ENCODE measurements around the gene HTR2C. TPM values are rescaled to one million over a fixed set of nuclear protein-coding genes. Genes with fewer than 3 reads are reported as not detected.

HTR2C gene
- total and polyA plus RNA-seq, 2 experiments from 2014 or later, result 2.0 to 2.4 TPM

DNA sequence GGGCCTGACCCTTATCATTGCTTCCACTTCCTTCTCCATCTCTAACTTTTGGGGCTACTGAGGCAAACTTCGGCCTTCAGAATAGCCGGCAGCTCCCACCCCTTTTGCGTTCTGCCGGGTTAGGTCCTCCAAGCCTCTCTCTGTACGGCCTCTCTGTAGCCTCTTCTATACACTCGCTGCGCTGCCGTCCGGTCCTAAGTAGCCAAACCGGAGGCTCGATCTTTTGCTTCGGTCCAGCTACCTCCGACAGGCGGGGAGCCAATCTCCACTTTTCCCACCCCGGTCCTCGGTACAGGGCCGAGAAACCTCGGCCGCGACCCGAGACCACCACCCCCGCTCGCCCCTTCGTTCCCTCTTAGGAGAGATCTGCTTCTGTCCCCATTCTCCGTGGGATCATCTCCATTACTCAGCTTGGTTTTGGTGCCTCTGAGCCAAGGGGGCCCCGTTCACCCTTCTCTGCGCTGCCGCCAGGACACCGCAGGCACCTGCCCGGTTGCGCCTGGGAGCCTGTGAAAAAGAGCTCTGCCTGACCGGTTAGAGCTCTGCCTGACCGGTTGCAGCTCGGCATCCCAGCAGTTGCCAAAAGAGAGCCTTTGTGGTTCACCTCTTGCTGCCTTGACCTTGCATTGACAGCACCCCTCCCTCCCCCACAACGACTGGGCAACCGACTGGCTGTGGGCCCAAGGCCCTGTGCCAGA lies 1.0 kb upstream of the HTR2C start:
- H4K20me1 ChIP-seq (replicated peaks; ENCODE audit: insufficient read depth), result no peaks in the 10 kb centered on the region
- Mint-ChIP-seq H3K27me3 (ENCODE audit: insufficient read depth, low read depth, poor library complexity) (peaks cover 51% of the 10 kb centered on the region), H3K4me3 (peak overlapping the region; percentile 79), H3K36me3 (ENCODE audit: low read depth) (no peaks in the 10 kb centered on the region), H3K9me3 (no peaks in the 10 kb centered on the region; the same call in 2 of the 3 replicates), H3K27ac (no peak overlapping the region), H3K4me1 (peaks cover 31% of the 10 kb centered on the region; the same call in 2 of the 3 replicates)
- TF ChIP-seq CREB1 (CRISPR knock-in tag; IDR thresholded peaks at IDR 0.05; ENCODE audit: low read depth) (no peak), JUNB (IDR thresholded peaks at IDR 0.05; ENCODE audit: unreplicated experiment) (no peak), NANOG (IDR thresholded peaks at IDR 0.05; ENCODE audit: borderline replicate concordance) (no peak), EZH2 (IDR thresholded peaks at IDR 0.05; ENCODE audit: low read depth, unreplicated experiment) (no peak), POLR2AphosphoS5 (IDR thresholded peaks at IDR 0.05; ENCODE audit: low read depth) (no peak), ZNF114 (CRISPR knock-in tag; IDR thresholded peaks at IDR 0.05) (no peak), EZH2phosphoT487 (IDR thresholded peaks at IDR 0.05; ENCODE audit: unreplicated experiment) (no peak), STAT1 (IDR thresholded peaks at IDR 0.05; ENCODE audit: unreplicated experiment) (no peak), ZNF331 (CRISPR knock-in tag; IDR thresholded peaks at IDR 0.05; ENCODE audit: low read depth) (no peak)
- TF ChIP-seq, protein P1, sequence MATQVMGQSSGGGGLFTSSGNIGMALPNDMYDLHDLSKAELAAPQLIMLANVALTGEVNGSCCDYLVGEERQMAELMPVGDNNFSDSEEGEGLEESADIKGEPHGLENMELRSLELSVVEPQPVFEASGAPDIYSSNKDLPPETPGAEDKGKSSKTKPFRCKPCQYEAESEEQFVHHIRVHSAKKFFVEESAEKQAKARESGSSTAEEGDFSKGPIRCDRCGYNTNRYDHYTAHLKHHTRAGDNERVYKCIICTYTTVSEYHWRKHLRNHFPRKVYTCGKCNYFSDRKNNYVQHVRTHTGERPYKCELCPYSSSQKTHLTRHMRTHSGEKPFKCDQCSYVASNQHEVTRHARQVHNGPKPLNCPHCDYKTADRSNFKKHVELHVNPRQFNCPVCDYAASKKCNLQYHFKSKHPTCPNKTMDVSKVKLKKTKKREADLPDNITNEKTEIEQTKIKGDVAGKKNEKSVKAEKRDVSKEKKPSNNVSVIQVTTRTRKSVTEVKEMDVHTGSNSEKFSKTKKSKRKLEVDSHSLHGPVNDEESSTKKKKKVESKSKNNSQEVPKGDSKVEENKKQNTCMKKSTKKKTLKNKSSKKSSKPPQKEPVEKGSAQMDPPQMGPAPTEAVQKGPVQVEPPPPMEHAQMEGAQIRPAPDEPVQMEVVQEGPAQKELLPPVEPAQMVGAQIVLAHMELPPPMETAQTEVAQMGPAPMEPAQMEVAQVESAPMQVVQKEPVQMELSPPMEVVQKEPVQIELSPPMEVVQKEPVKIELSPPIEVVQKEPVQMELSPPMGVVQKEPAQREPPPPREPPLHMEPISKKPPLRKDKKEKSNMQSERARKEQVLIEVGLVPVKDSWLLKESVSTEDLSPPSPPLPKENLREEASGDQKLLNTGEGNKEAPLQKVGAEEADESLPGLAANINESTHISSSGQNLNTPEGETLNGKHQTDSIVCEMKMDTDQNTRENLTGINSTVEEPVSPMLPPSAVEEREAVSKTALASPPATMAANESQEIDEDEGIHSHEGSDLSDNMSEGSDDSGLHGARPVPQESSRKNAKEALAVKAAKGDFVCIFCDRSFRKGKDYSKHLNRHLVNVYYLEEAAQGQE (IDR thresholded peaks at IDR 0.05; ENCODE audit: unreplicated experiment), result no peak
- TF ChIP-seq, protein P2, sequence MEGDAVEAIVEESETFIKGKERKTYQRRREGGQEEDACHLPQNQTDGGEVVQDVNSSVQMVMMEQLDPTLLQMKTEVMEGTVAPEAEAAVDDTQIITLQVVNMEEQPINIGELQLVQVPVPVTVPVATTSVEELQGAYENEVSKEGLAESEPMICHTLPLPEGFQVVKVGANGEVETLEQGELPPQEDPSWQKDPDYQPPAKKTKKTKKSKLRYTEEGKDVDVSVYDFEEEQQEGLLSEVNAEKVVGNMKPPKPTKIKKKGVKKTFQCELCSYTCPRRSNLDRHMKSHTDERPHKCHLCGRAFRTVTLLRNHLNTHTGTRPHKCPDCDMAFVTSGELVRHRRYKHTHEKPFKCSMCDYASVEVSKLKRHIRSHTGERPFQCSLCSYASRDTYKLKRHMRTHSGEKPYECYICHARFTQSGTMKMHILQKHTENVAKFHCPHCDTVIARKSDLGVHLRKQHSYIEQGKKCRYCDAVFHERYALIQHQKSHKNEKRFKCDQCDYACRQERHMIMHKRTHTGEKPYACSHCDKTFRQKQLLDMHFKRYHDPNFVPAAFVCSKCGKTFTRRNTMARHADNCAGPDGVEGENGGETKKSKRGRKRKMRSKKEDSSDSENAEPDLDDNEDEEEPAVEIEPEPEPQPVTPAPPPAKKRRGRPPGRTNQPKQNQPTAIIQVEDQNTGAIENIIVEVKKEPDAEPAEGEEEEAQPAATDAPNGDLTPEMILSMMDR (conservative IDR thresholded peaks at IDR 0.05; ENCODE audit: low read depth in 2 of 2), result no peak
- TF ChIP-seq, protein P3, sequence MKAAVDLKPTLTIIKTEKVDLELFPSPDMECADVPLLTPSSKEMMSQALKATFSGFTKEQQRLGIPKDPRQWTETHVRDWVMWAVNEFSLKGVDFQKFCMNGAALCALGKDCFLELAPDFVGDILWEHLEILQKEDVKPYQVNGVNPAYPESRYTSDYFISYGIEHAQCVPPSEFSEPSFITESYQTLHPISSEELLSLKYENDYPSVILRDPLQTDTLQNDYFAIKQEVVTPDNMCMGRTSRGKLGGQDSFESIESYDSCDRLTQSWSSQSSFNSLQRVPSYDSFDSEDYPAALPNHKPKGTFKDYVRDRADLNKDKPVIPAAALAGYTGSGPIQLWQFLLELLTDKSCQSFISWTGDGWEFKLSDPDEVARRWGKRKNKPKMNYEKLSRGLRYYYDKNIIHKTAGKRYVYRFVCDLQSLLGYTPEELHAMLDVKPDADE (IDR thresholded peaks at IDR 0.05), result no peak
- TF ChIP-seq, protein P4, sequence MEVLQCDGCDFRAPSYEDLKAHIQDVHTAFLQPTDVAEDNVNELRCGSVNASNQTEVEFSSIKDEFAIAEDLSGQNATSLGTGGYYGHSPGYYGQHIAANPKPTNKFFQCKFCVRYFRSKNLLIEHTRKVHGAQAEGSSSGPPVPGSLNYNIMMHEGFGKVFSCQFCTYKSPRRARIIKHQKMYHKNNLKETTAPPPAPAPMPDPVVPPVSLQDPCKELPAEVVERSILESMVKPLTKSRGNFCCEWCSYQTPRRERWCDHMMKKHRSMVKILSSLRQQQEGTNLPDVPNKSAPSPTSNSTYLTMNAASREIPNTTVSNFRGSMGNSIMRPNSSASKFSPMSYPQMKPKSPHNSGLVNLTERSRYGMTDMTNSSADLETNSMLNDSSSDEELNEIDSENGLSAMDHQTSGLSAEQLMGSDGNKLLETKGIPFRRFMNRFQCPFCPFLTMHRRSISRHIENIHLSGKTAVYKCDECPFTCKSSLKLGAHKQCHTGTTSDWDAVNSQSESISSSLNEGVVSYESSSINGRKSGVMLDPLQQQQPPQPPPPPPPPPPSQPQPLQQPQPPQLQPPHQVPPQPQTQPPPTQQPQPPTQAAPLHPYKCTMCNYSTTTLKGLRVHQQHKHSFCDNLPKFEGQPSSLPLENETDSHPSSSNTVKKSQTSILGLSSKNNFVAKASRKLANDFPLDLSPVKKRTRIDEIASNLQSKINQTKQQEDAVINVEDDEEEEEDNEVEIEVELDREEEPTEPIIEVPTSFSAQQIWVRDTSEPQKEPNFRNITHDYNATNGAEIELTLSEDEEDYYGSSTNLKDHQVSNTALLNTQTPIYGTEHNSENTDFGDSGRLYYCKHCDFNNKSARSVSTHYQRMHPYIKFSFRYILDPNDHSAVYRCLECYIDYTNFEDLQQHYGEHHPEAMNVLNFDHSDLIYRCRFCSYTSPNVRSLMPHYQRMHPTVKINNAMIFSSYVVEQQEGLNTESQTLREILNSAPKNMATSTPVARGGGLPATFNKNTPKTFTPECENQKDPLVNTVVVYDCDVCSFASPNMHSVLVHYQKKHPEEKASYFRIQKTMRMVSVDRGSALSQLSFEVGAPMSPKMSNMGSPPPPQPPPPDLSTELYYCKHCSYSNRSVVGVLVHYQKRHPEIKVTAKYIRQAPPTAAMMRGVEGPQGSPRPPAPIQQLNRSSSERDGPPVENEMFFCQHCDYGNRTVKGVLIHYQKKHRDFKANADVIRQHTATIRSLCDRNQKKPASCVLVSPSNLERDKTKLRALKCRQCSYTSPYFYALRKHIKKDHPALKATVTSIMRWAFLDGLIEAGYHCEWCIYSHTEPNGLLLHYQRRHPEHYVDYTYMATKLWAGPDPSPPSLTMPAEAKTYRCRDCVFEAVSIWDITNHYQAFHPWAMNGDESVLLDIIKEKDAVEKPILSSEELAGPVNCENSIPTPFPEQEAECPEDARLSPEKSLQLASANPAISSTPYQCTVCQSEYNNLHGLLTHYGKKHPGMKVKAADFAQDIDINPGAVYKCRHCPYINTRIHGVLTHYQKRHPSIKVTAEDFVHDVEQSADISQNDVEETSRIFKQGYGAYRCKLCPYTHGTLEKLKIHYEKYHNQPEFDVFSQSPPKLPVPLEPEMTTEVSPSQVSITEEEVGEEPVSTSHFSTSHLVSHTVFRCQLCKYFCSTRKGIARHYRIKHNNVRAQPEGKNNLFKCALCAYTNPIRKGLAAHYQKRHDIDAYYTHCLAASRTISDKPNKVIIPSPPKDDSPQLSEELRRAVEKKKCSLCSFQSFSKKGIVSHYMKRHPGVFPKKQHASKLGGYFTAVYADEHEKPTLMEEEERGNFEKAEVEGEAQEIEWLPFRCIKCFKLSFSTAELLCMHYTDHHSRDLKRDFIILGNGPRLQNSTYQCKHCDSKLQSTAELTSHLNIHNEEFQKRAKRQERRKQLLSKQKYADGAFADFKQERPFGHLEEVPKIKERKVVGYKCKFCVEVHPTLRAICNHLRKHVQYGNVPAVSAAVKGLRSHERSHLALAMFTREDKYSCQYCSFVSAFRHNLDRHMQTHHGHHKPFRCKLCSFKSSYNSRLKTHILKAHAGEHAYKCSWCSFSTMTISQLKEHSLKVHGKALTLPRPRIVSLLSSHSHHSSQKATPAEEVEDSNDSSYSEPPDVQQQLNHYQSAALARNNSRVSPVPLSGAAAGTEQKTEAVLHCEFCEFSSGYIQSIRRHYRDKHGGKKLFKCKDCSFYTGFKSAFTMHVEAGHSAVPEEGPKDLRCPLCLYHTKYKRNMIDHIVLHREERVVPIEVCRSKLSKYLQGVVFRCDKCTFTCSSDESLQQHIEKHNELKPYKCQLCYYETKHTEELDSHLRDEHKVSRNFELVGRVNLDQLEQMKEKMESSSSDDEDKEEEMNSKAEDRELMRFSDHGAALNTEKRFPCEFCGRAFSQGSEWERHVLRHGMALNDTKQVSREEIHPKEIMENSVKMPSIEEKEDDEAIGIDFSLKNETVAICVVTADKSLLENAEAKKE (CRISPR knock-in tag; IDR thresholded peaks at IDR 0.05), result no peak
- DNase-seq (ENCODE audit: low spot score) (peak; percentile 52), ATAC-seq (peak; percentile 39)
- no peak overlapping the region for H3K27ac ChIP-seq (ENCODE audit: low read depth)
- peak overlapping the region; percentile 80 for H3K4me2 ChIP-seq
- H3K36me3 ChIP-seq (ENCODE audit: insufficient read depth), result no peaks in the 10 kb centered on the region
- H3K4me3 ChIP-seq, result peak overlapping the region; percentile 60
- H3K9me2 ChIP-seq (ENCODE audit: insufficient read depth), result no peaks in the 10 kb centered on the region
- peaks cover 28% of the 10 kb centered on the region for H3K4me1 ChIP-seq (ENCODE audit: insufficient read depth)
- no peaks in the 10 kb centered on the region for H3K79me2 ChIP-seq (replicated peaks; ENCODE audit: insufficient read depth)
- H2AFZ ChIP-seq, result no peak overlapping the region
- H3F3A ChIP-seq (replicated peaks; ENCODE audit: low read depth), result 0 out of 2 replicates have a peak, but pooled peaks cover 9% of the 10 kb centered on the region
- peaks cover 59% of the 10 kb centered on the region for H3K27me3 ChIP-seq (ENCODE audit: insufficient read depth)
